K562 (cell line): Measurements from ENCODE around the gene CMTM1. TPM values are rescaled to one million over a fixed set of nuclear protein-coding genes. Genes with fewer than 3 reads are reported as not detected.

Experiments
- ATAC-seq: fragments of 200-7000 bp; cut with Tn5 transposase; 3 replicates; pipeline ENCODE4 v1.9.1; 2020; ENCODE audit warnings: moderate library complexity
- BruUV-seq: library from RNA; stranded (reverse); fragments of 400-500 nt; replicated peaks from 2 replicates; lab custom pipeline; 2021; lab: Mats Ljungman, UMichigan
- CTCF ChIA-PET: fragments of 300-600 bp; formaldehyde crosslinking; extraction: SDS; loops from one replicate; lab custom pipeline; 2021; ENCODE audit warnings: low intra/inter-chr PET ratio; lab: Yijun Ruan, JAX
- POLR2A ChIA-PET: fragments of 300-600, 350-650 bp; sonication (Branson Sonifier 250); formaldehyde crosslinking; extraction: SDS; loops from one replicate; lab custom pipeline; 2021; ENCODE audit warnings: antibody characterized with exemption, inconsistent platforms; lab: Yijun Ruan, JAX
- DNase-seq, 4 experiments: peaks; one replicate each; pipeline versions ENCODE4 v3.0.0 to v3.0.0-alpha.2; 2011 to 2018; ENCODE audit warnings: low spot score in 3 of 4, mixed read lengths in 3 of 4; ENCODE audit errors: extremely low read depth in 1 of 4
- FAIRE-seq: peaks from 2 replicates; lab custom pipeline; 2011; peaks lifted over from hg19 to GRCh38; lab: Jason Lieb, UNC
- H2AFZ ChIP-seq: 2 replicates; pipeline ENCODE4 v1.6.0; 2011; ENCODE audit warnings: low read depth, low read length, control low read depth, inconsistent platforms
- H3K27ac ChIP-seq: fragments of 200-600 bp; 3 replicates; pipeline ENCODE4 v1.8.0; 2011; ENCODE audit warnings: low read depth, mild to moderate bottlenecking, control low read depth, inconsistent platforms, low read length, moderate library complexity, mixed read lengths; ENCODE audit errors: extremely low read depth
- H3K27me3 ChIP-seq, 2 experiments: fragments of 300-600 bp in 1 of 2; 2 replicates in 1 of 2; 3 replicates in 1 of 2; pipeline versions ENCODE4 v1.6.0 to v1.8.0; 2011; ENCODE audit warnings: inconsistent platforms in 2 of 2, low read length in 2 of 2, mild to moderate bottlenecking in 1 of 2, mixed read lengths in 1 of 2, moderate library complexity in 1 of 2; ENCODE audit not compliant: control insufficient read depth in 2 of 2, insufficient read depth in 2 of 2
- H3K36me3 ChIP-seq: fragments of 300-600 bp; 3 replicates; pipeline ENCODE4 v1.8.0; 2011; ENCODE audit warnings: mild to moderate bottlenecking, low read length, inconsistent platforms; ENCODE audit not compliant: control insufficient read depth, insufficient read depth
- H3K4me1 ChIP-seq, 2 experiments: fragments of 200-600 bp in 1 of 2; replicated peaks in 1 of 2; 2 replicates in 1 of 2; 3 replicates in 1 of 2; pipeline versions ENCODE4 v1.5.1 to v1.8.0; 2011; ENCODE audit warnings: inconsistent platforms in 2 of 2, low read length in 2 of 2, mild to moderate bottlenecking in 1 of 2, mixed read lengths in 1 of 2, moderate library complexity in 1 of 2; ENCODE audit not compliant: control insufficient read depth in 2 of 2, insufficient read depth in 2 of 2
- H3K4me2 ChIP-seq: 2 replicates; pipeline ENCODE4 v1.6.1; 2011; ENCODE audit warnings: low read length, control low read depth, inconsistent platforms, mixed read lengths; ENCODE audit not compliant: insufficient read depth
- H3K4me3 ChIP-seq: fragments of 200-600 bp; sonication (generic), shearing (Covaris generic); 2 replicates; pipeline ENCODE4 v1.5.1; 2016; ENCODE audit warnings: control low read depth, inconsistent platforms
- H3K79me2 ChIP-seq: fragments of 200-600 bp; 3 replicates; pipeline ENCODE4 v1.8.0; 2011; ENCODE audit warnings: low read length, inconsistent platforms; ENCODE audit not compliant: control insufficient read depth, insufficient read depth
- H3K9ac ChIP-seq, 2 experiments: 2 replicates each; pipeline versions ENCODE4 v1.6.0 to v1.6.1; 2011; ENCODE audit warnings: low read depth in 2 of 2, low read length in 2 of 2, control low read depth in 1 of 2, inconsistent platforms in 1 of 2, mild to moderate bottlenecking in 1 of 2, mixed read lengths in 1 of 2; ENCODE audit not compliant: insufficient read depth in 1 of 2
- H3K9me1 ChIP-seq: one replicate; pipeline ENCODE4 v1.6.0; 2011; ENCODE audit warnings: inconsistent platforms, mild to moderate bottlenecking, low read length, moderate library complexity; ENCODE audit not compliant: control insufficient read depth, insufficient read depth
- H3K9me3 ChIP-seq: replicated peaks from 2 replicates; pipeline ENCODE4 v1.5.1; 2011; ENCODE audit warnings: low read depth, low read length, inconsistent platforms; ENCODE audit not compliant: control insufficient read depth, insufficient read depth
- H4K20me1 ChIP-seq: replicated peaks from 2 replicates; pipeline ENCODE4 v1.6.1; 2011; ENCODE audit warnings: low read length, inconsistent platforms, mixed read lengths; ENCODE audit not compliant: control insufficient read depth, insufficient read depth
- CREB3L1 ChIP-seq: fragments of 450-650 bp; IDR thresholded peaks from 2 replicates; pipeline ENCODE4 v1.6.1; 2014; ENCODE audit warnings: low read depth, mild to moderate bottlenecking, moderate library complexity, borderline replicate concordance
- FIP1L1 ChIP-seq: fragments of 200-400 bp; formaldehyde crosslinking; IDR thresholded peaks from 2 replicates; pipeline ENCODE4 v1.6.1; 2018; ENCODE audit warnings: mild to moderate bottlenecking, low read depth, low read length; ENCODE audit not compliant: poor library complexity, severe bottlenecking
- POLR2A ChIP-seq: fragments of 450-650 bp; conservative IDR thresholded peaks from 2 replicates; pipeline ENCODE4 v1.6.1; 2016
- WGBS: fragments of 100-300 bp; shearing (Covaris generic); methylation state at CpG from one replicate; pipeline ENCODE4 v1.1.6; 2016; ENCODE audit warnings: low coverage, mixed read lengths; ENCODE audit not compliant: insufficient coverage; ENCODE audit errors: missing lambda C conversion rate; 5-methylcytosine and 5-hydroxymethylcytosine counted together
- in situ Hi-C: fragments of 300-500 bp; cut with MboI; formaldehyde crosslinking; loops from 4 replicates; pipeline ENCODE4 v1.15.0; 2018; ENCODE audit warnings: inconsistent platforms, mixed read lengths
- intact Hi-C: fragments of 100-400 bp; cut with micrococcal nuclease; formaldehyde crosslinking; loops from 2 replicates; pipeline ENCODE4 v1.14.2; 2022
- polyA plus RNA-seq, 8 experiments: library from polyadenylated mRNA; depleted of rRNA in 4 of 8; stranded (reverse) in 5 of 8; unstranded in 3 of 8; fragments of >200 nt; fragmentation: Nextera tagmentation in 2 of 8; fragmentation: Illumina TruSeq in 1 of 8; extraction: Ambion mirVana in 2 of 8; extraction: Trizol in 1 of 8; gene quantifications; 2 replicates each; pipeline versions ENCODE4 v1.2.1 to v1.2.3, GENCODE V29; 2011 to 2014; ENCODE audit warnings: inconsistent platforms in 1 of 8, missing spikeins in 1 of 8
- total RNA-seq, 7 experiments: library from RNA; depleted of rRNA in 6 of 7; stranded (reverse); fragments of >200 nt in 6 of 7; fragmentation: Illumina TruSeq in 2 of 7; extraction: Trizol in 2 of 7; gene quantifications; 2 replicates each; pipeline versions ENCODE4 v1.2.1 to v1.2.3, GENCODE V29; 2011 to 2021; ENCODE audit warnings: low replicate concordance in 1 of 7
- TF ChIP-seq, protein P1 (sequence below): sonication (generic); formaldehyde crosslinking; IDR thresholded peaks from 2 replicates; pipeline ENCODE4 v1.8.0; 2022; ENCODE audit warnings: mild to moderate bottlenecking, missing genetic modification reagents

CMTM1 gene
- total and polyA plus RNA-seq, 9 of the 15 experiments (the other 6 are each of a cell fraction or from before 2014, with no cell fraction given) = 0.25 to 2.6 (median 1.1) TPM; not detected in 2

DNA sequence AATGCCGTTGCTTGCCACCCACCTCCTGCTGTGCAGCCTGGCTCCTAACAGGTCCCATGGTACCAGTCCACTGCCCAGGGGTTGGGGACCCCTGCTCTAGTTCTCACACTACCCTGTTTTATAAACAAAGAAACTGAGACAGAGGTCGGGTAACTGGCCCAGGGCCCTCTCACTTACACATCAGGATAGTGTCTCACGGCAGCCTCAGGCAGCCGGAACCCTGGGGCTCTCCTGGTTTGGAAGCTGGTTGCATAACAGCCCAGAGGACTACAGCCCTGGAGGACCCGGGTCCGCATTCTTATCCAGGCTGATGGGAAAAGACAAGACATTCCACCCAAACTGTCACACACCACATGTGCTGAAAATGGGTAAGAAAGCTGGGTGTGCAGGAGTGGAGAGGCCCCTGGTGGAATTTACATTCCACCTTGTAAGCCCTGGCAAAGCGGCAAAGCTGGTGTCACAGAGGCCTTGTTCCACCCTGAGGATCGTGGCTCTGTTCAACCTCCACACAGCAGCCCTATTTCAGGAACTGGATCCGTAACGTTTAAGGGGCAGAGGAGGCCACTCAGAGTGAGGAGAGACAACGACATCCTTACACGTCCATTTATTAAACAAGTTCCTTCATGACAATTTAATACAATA is 48.0 kb downstream of the CMTM1 start:
- no peak overlapping the region for H3K27ac ChIP-seq
- CTCF ChIA-PET = no interaction called here

More for the DNA sequence above, 48.0 kb downstream of the CMTM1 start:
- no peaks in the 10 kb centered on the region for H3K9me1 ChIP-seq
- POLR2A ChIA-PET = no interaction called here
- peaks cover 25 to 32% of the 10 kb centered on the region in 2 experiments for H3K4me1 ChIP-seq
- H3K4me3 ChIP-seq = no peak overlapping the region
- WGBS = 90% methylated on average over 12 of the region's 12 CpGs
- no peak for TF ChIP-seq CREB3L1
- no peak for TF ChIP-seq FIP1L1
- TF ChIP-seq POLR2A = peak; percentile 57; the same call in 1 of the 2 replicates
- TF ChIP-seq, protein P1, sequence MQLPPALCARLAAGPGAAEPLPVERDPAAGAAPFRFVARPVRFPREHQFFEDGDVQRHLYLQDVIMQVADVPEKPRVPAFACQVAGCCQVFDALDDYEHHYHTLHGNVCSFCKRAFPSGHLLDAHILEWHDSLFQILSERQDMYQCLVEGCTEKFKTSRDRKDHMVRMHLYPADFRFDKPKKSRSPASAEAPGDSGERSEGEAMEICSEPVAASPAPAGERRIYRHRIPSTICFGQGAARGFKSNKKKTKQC (CRISPR knock-in tag) = no peak
- H3K9me3 ChIP-seq = no peaks in the 10 kb centered on the region
- DNase-seq = no peak
- H2AFZ ChIP-seq = no peak overlapping the region
- H3K79me2 ChIP-seq = no peaks in the 10 kb centered on the region
- no peak overlapping the region for H3K4me2 ChIP-seq
- intact Hi-C loops (no loop called here), in situ Hi-C loops (no loop called here)
- FAIRE-seq = no peak
- H3K9ac ChIP-seq = no peak overlapping the region
- BruUV-seq = no TSS peak
- no peaks in the 10 kb centered on the region for H3K27me3 ChIP-seq
- H3K36me3 ChIP-seq = peaks cover 71% of the 10 kb centered on the region; the same call in 2 of the 3 replicates
- no peaks in the 10 kb centered on the region for H4K20me1 ChIP-seq
- no peak for ATAC-seq
